ENCODE data around the gene REV1.
"Not testable (repeated sequence)": the region's sequence is repeated elsewhere in the genome, so short reads cannot be mapped to it uniquely, and the experiment has no call there.

REV1 gene

GRCh38 chr2:99485824-99486223, 4.0 kb downstream of the REV1 start:
- no peak for DNase-seq (ENCODE audit: low read depth)

- DNase-seq (ENCODE audit: low read depth), result no peak
Measured at GRCh38 chr2:99485411-99485810, 4.4 kb downstream of the REV1 start.

- DNase-seq (ENCODE audit: low read depth), result no peak
Measured at GRCh38 chr2:99484205-99484604, 5.6 kb downstream of the REV1 start.

- DNase-seq (ENCODE audit: low read depth), result peak; percentile 17
Measured at GRCh38 chr2:99481941-99482340, 7.9 kb downstream of the REV1 start.

GRCh38 chr2:99481527-99481926, 8.3 kb downstream of the REV1 start:
- DNase-seq (ENCODE audit: low read depth), result no peak

- peak; percentile 50 for DNase-seq (ENCODE audit: low read depth)
Measured at GRCh38 chr2:99480390-99480789, 9.4 kb downstream of the REV1 start.

- DNase-seq (ENCODE audit: low read depth), result no peak
Measured at GRCh38 chr2:99478632-99479031, 11.2 kb downstream of the REV1 start.

- no peak for DNase-seq (ENCODE audit: low read depth)
Measured at GRCh38 chr2:99477054-99477453, 12.8 kb downstream of the REV1 start.

GRCh38 chr2:99476629-99477028, 13.2 kb downstream of the REV1 start:
- DNase-seq (ENCODE audit: low read depth), result no peak

- peak; percentile 32 for DNase-seq (ENCODE audit: low read depth)
Measured at GRCh38 chr2:99475095-99475494, 14.7 kb downstream of the REV1 start.

- no peak for DNase-seq (ENCODE audit: low read depth)
Measured at GRCh38 chr2:99473518-99474083, 16.2 kb downstream of the REV1 start.

- DNase-seq (ENCODE audit: low read depth), result no peak
Measured at GRCh38 chr2:99472600-99472960, 17.2 kb downstream of the REV1 start.

- DNase-seq (ENCODE audit: low read depth), result no peak
Measured at GRCh38 chr2:99471654-99472599, 17.9 kb downstream of the REV1 start.

- no peak for DNase-seq (ENCODE audit: low read depth)
Measured at GRCh38 chr2:99470957-99471356, 18.9 kb downstream of the REV1 start.

GRCh38 chr2:99470459-99470858, 19.4 kb downstream of the REV1 start:
- DNase-seq (ENCODE audit: low read depth), result not testable (repeated sequence)

GRCh38 chr2:99469394-99469793, 20.4 kb downstream of the REV1 start:
- no peak for DNase-seq (ENCODE audit: low read depth)

GRCh38 chr2:99468155-99468554, 21.7 kb downstream of the REV1 start:
- DNase-seq (ENCODE audit: low read depth), result no peak

GRCh38 chr2:99467390-99467789, 22.4 kb downstream of the REV1 start:
- no peak for DNase-seq (ENCODE audit: low read depth)

GRCh38 chr2:99461828-99462483, 27.9 kb downstream of the REV1 start:
- DNase-seq (ENCODE audit: low read depth), result no peak

GRCh38 chr2:99458529-99458928, 31.3 kb downstream of the REV1 start:
- DNase-seq (ENCODE audit: low read depth), result no peak

- no peak for DNase-seq (ENCODE audit: low read depth)
Measured at GRCh38 chr2:99451686-99452085, 38.1 kb downstream of the REV1 start.

GRCh38 chr2:99451280-99451679, 38.5 kb downstream of the REV1 start:
- no peak for DNase-seq (ENCODE audit: low read depth)

GRCh38 chr2:99450199-99450598, 39.6 kb downstream of the REV1 start:
- DNase-seq (ENCODE audit: low read depth), result no peak

Measured in ELR (cell line).